HPDE6-E6E7 (cell line): ENCODE data around the gene TTLL11.

Experiments
- DNase-seq: peaks from one replicate; pipeline ENCODE4 v3.0.0; 2011; ENCODE audit warnings: missing footprints; ENCODE audit errors: extremely low spot score

TTLL11 gene

GRCh38 chr9:121883281-121884056, 209.6 kb downstream of the TTLL11 start:
- no peak for DNase-seq

- no peak for DNase-seq
These were observed 211.1 kb downstream of the TTLL11 start for GRCh38 chr9:121881920-121882500.

DNA sequence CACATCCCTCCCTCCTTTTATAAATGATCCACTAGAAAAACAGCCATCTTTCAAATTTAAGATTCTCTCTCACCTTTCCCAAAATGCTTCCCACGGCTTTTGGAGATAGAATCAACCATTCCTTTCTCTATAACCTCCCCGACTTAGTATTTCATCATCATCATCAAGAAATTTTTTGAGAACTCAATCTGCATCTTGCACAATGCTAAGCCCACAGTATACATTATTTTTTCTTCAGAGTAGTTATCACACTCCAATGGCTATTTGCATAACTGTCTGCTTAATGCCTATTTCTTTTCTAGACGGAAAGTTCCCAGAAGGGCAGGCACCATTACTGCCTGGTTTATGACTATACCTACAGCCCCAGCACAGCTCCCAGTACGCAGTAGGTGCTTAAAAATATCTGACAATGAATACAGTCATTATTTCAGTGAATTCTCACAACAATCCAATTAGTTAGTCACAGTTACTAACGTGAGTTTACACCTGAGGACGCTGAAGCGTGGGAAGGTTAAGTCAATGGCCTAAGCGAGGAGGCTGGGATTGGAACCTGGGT, 212.7 kb downstream of the TTLL11 start:
- DNase-seq: no peak

GRCh38 chr9:121878271-121878822, 214.8 kb downstream of the TTLL11 start:
- DNase-seq: no peak

DNA sequence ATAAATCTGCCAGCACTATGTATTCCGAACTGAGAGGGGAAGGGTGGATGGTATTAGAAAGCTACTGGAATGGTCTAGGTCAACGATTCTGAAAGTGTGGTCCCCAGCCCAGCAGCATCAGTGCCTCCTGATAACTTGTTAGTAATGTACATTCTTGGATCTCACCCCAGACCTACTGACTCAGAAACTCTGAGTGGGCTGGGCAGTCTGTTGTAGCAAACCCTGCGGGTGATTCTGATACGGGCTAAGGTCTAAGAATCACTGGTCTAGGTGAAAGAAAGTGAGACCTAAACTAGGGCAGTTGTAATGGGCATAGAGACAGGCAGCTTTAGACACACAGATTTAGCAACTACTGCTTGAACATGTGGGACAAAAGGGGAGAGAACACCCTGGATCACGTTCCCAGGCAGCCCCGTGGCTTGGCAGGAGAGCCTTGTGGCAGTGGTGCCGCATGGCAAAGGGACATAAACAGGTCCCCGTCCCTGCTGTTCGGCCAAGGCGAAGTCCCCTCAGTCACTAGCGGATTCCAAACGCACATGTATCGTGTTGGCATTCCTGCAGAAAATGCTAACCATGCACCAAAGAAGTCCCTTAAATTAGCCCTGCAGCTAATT, 216.3 kb downstream of the TTLL11 start:
- no peak for DNase-seq

DNA sequence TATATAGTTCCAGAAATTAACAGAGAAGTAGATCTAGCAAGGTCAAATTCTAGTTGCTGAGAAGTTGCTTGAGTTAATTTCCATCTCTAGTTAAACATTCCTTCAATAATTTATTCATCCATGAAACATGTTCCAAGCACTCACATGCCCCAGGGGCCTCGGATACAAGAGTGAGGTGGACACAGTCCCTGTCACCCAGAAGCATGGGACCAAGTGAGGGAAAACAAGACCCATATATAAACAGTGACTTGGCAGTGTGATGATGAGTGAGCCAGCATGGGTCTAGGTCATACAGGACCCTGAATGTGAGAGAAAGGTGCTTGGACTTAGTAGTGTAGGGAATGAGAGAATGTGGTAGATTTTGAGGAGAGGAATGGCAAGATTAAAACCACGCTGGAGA, 216.9 kb downstream of the TTLL11 start:
- no peak for DNase-seq

DNA sequence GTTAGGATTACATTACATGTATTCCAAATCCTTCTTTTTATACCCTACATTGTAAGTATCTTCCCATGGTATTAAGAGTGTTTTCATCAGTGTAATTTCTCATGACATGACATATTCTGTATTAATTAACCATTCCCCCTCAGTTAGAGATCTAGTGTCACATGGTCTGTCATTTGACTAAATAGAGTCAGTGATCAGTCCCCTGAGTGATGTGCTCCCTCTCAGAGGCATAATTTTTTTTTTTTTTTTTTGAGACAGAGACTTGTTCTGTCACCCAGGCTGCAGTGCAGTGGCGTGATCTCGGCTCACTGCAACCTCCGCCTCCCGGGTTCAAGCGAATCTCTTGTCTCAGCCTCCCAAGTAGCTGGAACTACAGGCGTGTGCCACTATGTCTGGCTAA, 218.6 kb downstream of the TTLL11 start:
- DNase-seq: no peak

GRCh38 chr9:121871431-121872025, 221.6 kb downstream of the TTLL11 start:
- no peak for DNase-seq

DNA sequence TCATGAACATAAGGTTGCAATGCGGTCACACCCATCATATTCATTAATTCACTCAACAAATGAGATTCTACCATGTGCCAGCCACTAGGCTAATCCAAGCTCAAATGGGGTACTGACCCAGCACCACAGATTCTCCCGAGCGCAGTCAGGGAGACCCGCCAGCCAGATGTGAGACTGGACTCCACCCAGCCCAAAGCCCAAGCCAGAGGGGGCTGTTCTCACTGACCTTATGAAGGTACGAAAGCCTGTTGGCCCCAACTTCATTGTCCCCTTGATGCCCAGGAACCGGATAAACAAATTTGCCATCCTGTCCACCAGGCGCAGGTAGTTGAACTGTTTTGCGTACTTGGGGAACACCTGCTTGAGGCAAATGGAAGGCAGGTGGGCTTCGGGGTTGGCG, 222.8 kb downstream of the TTLL11 start:
- DNase-seq: no peak

DNA sequence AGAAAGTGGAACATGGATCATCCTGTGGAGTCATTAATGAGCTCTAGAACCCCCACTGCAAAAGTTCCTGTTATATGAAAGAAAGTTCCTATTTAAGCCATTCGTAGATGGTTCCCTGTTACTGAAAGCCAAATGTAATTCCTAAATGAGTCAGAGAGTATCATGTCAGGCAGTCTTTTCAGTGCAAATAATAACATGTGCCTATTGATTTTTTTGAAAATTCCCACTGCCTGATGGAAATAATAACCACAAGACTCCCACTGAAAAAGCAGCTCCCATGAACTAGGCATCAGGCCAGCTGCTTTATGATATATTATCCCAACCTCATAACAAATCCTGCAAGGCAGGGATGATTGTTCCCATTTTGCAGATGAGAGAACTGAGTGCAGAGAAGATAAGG, 224.5 kb downstream of the TTLL11 start:
- no peak for DNase-seq

DNA sequence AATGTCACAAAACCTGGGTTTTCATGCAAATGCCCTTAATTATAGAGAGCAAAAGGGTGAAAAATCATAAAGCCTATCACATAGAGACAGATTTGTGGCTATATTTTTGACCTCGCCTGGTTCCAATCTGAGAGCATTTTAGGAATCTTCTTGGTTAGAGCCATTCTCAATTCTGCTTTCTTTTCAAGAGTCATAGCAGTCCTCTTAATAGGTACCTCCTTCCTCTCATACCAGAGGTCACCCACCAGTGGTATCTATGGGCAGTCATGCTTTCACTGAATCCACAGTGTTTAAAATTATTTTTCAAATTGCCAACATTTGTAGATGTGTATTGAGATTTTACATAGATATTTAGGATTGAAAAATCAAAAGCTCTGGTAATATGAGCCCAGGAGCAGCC, 226.2 kb downstream of the TTLL11 start:
- DNase-seq: no peak

DNA sequence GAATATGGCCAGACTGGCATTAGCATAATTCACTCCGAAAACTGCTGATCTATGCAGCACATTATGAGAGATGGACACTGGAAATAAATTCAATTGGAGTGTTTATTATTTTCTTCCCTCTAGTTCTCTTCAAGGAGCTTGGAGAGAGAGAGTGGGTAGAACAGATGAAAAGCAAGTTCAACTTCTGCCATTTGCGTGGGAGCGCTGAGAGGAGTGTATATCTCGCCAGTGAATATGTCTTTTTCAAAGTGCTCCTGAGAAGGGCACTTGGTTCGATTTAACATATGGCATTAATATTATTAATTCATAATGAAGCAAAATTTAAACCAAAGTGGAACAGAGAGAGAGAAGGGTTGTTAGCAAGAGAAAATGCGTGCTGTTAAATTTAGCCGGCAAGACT, 227.2 kb downstream of the TTLL11 start:
- DNase-seq: no peak

- DNase-seq: no peak
These were observed 228.0 kb downstream of the TTLL11 start for GRCh38 chr9:121865060-121865459.

DNA sequence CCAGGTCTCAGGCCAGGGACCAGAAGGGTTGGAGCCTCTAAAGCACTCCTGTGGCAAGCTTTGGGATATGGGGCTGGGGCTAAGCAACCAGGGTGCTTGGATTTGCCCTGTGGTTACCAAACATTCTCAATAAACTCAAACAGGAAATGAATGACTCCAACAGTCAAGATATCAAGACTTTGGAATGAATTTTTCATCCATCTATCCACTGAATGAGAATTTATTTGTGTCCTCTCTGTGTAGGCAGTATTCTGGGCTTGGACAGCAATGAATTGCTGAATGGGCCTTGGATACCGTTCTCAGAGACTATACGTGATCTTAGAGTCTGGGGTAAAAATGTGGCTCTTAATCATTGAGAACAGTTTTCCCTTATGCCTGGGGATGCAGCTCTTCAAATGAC, 229.2 kb downstream of the TTLL11 start:
- no peak for DNase-seq

GRCh38 chr9:121862371-121863332, 230.5 kb downstream of the TTLL11 start:
- DNase-seq: no peak

- DNase-seq: peak; percentile 31
These were observed 231.5 kb downstream of the TTLL11 start for GRCh38 chr9:121861501-121862180.

GRCh38 chr9:121860744-121861143, 232.4 kb downstream of the TTLL11 start:
- DNase-seq: no peak

DNA sequence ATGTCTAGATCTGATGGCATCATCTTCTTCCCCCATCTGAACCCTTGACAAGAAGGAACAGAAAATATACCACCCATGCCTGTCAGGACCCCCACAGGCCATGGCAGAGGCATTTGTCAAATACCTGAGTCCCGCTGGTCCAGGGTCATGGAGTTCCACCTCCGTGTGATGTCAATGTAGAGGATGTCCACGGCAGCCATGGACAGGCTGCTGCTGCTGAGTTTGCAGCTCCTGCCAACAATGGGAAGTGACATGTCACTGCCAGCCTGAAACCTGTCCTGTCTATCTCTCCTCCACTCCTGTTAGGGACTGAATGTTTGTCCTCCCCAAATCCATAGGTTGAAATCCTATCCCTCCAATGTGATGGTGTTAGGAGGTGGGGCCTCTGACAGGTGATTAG, 232.9 kb downstream of the TTLL11 start:
- DNase-seq: no peak

DNA sequence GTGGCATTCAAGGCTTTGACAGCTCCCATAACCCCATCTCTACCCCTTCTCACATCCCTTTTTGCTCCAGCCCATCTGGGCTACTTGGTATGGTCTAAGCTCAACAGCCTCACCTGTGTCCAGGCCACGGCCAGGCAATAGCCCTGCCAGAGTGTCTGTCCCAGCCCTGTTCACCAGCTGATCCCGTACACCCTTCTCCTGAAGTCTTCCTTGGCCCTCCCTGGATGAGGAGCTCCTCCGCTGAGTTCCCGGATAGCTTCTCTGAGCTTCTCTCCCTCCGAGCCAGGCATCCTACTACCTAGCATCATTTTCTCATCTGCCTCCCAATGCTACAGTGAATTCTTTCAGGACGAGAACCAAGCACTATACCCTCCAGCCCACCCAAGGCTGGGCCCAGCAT, 233.5 kb downstream of the TTLL11 start:
- DNase-seq: no peak

- no peak for DNase-seq
These were observed 234.3 kb downstream of the TTLL11 start for GRCh38 chr9:121858788-121859187.
